Rectal smooth muscle tissue (tissue), 1 donor: ENCODE data around the gene ATP11A.
A peak's percentile ranks its signal among the peaks of the same experiment; 100 is the strongest.

Experiments used
- H3K27ac ChIP-seq: one replicate; pipeline ENCODE4 v1.7.0; 2013; ENCODE audit warnings: low read depth, low read length, inconsistent platforms
- H3K27me3 ChIP-seq: one replicate; pipeline ENCODE4 v1.7.0; 2013; ENCODE audit warnings: low read length; ENCODE audit not compliant: control insufficient read depth, insufficient read depth
- H3K36me3 ChIP-seq: one replicate; pipeline ENCODE4 v1.7.0; 2013; ENCODE audit warnings: low read length; ENCODE audit not compliant: control insufficient read depth, insufficient read depth
- H3K4me1 ChIP-seq: one replicate; pipeline ENCODE4 v1.7.0; 2013; ENCODE audit warnings: low read length; ENCODE audit not compliant: control insufficient read depth, insufficient read depth
- H3K4me3 ChIP-seq: one replicate; pipeline ENCODE4 v1.7.0; 2013; ENCODE audit warnings: low read length
- H3K9ac ChIP-seq: one replicate; pipeline ENCODE4 v1.7.0; 2013; ENCODE audit warnings: low read length

Gene ATP11A

DNA sequence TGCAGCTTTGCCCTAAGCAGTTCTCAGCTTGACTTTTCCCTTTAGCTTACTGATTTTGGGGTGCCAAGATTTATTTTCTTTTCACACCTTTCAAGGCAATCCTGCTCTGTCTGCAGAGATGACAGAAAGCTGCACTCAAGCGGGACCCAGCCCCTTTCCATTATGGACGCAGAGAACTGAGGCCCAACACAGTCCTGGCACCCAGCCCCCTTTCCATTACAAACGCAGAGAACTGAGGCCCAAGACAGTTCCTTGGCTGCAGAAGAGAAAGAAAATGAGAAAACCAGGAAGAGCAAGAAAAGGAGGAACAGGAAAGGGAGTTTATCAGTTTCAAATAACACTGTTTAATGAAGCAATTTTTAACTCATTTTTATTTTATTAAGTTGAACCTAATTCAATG is 36.8 kb upstream of the ATP11A start:
- H3K27ac ChIP-seq, result no peak overlapping the region

DNA sequence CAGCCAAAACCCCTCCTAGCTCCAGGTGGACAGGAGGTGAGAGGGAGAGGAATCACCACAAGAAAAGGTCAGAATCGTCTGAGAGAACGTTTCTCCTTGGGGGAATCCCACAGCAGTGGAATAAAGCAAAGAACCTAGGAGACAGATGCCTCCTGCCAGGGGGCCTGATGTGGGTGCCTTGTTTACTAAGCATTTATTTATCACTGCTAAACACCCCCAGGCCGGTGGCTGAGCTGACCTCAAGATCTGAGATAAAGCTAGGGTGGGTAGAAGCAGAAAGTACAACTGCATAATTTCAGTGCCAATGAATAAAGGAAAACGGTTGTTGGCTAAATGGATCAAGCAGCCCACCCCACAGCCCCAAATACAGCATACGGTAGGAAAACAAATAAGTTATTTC is 33.9 kb upstream of the ATP11A start:
- Histone ChIP-seq H3K4me1 (peaks cover 20% of the 10 kb centered on the region), H3K36me3 (no peaks in the 10 kb centered on the region), H3K9ac (no peak overlapping the region), H3K4me3 (no peak overlapping the region), H3K27me3 (no peaks in the 10 kb centered on the region), H3K27ac (no peak overlapping the region)

More for the DNA sequence above, 36.8 kb upstream of the ATP11A start:
- Histone ChIP-seq H3K36me3 (no peaks in the 10 kb centered on the region), H3K4me3 (no peak overlapping the region), H3K27me3 (no peaks in the 10 kb centered on the region), H3K9ac (no peak overlapping the region), H3K4me1 (peaks cover 21% of the 10 kb centered on the region)

DNA sequence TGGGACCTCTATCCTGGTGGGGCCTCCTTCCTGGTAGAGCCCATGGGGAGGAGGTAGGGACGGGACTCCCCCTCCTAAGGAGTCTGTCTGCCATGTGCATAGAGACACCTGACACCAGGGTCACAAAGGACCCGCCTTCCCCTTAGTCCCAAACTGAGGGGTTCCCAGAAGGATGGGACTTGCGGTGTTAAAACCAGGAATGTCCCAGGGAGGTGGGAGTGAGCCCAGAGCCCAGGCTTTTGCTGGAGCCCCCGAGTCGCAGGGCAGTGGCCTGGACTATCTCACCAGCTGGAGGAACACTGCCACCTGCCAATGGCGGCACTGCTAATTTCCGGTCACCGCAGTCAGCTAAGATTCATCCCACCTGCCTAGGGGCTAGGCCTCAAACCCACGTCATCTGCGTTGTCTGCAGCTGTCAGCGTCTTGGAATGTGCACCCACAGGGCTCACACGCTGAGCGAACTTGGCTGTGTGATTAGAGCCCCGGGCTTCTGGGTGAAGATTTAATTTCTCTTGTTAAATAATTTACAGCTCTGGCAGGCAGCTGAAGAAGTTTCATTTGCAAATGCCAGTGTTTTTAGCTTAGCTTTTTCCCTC is 31.9 kb upstream of the ATP11A start:
- H3K4me1 ChIP-seq, result no peaks in the 10 kb centered on the region
- no peaks in the 10 kb centered on the region for H3K36me3 ChIP-seq
- H3K27me3 ChIP-seq, result no peaks in the 10 kb centered on the region
- H3K4me3 ChIP-seq, result no peak overlapping the region
- no peak overlapping the region for H3K9ac ChIP-seq
- no peak overlapping the region for H3K27ac ChIP-seq

DNA sequence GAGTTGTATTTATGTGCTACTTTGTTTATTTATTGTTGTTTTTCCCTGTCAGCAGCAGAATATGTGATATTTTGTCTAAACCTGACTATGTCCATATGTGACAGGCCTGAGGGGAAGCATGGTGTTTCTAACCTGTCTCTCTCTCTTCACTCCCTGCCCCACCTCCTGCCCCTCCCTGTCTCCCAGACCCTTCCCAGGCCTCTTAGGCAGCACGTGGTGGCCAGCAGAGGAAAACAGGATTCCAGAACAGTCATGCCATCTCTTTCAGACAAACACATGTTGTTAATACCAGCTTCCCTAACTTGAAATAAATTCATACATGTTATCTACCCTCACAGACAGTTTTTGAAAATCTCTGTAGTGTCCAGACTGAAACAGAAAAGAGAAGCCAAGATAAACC is 31.0 kb upstream of the ATP11A start:
- H3K4me3 ChIP-seq, result no peak overlapping the region
- H3K36me3 ChIP-seq, result no peaks in the 10 kb centered on the region
- H3K27me3 ChIP-seq, result no peaks in the 10 kb centered on the region
- H3K27ac ChIP-seq, result no peak overlapping the region
- H3K9ac ChIP-seq, result no peak overlapping the region
- H3K4me1 ChIP-seq, result no peaks in the 10 kb centered on the region

DNA sequence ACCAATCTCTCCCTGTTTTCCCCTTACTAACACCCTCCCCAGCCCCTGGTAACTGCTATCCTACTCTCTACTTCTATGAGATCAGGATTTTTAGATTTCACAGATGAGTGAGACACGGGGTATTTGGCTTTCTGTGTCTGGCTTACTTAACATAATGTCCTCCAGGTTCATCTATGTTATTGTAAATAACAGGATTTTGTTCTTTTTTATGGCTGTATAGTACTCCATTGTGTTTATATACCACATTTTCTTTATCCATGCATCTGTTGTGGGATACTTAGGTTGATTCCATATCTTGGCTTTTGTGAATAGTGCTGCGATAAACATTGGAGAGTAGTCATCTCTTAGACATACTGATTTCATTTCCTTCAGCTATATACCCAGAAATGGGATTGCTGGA is 28.5 kb upstream of the ATP11A start:
- Histone ChIP-seq H3K27me3 (no peaks in the 10 kb centered on the region), H3K36me3 (no peaks in the 10 kb centered on the region)

DNA sequence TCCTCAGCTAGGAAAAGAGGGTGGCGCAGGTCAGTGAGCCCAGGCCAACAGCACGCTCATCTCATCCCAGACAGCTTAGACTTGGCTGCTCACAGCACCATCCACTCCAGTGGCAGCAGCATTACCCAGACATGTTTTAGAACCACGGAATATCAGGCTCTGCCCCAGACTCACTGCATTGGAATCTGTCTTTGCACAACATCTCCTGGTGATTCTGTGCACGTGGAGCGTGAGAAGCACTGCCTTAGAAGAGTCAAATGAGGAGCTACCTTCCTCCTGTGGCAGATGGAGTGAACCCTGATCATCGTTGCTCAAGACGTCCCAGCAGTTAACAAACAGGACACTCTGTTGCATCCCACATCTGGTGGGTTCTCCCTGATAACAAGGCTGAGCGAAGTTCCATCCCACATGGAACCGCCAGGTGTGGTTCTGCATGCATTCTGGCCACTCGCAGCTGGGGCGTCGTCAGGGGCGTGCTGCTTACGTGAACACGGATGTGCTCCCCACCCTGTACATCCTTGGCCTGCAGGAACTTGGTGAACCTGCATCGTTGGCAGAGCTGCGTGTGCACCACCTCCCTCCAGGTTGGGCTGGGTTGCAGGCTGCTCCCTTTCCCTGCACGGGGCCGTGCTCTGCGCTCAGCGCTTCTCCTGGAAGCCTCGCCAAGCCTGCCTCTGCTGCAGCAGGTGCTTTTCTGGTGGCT is 25.2 kb upstream of the ATP11A start:
- Histone ChIP-seq H3K27me3 (no peaks in the 10 kb centered on the region), H3K9ac (no peak overlapping the region), H3K4me1 (no peaks in the 10 kb centered on the region), H3K27ac (no peak overlapping the region), H3K36me3 (no peaks in the 10 kb centered on the region), H3K4me3 (no peak overlapping the region)

More for the DNA sequence above, 28.5 kb upstream of the ATP11A start:
- H3K27ac ChIP-seq, result no peak overlapping the region
- H3K9ac ChIP-seq, result no peak overlapping the region
- H3K4me3 ChIP-seq, result no peak overlapping the region
- no peaks in the 10 kb centered on the region for H3K4me1 ChIP-seq

DNA sequence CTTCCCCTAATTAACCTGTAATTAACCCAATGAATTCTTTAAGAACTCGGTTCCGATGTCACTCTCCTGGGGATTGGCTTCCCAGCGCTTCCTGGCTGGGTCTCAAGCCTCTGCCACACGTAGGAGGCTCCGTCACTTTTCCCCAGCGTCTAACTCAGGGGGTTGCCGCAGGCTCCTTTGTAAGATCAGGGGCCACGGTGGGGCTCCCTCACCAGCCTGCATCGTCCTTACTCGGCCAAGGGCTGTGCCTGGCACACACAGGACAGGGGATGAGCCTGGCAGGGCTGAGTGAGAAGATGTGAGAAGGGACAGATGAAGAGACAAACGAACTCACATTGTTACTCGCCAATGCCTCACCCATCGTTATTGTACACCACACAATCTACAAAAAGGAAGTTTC is 20.9 kb upstream of the ATP11A start:
- Histone ChIP-seq H3K4me3 (no peak overlapping the region), H3K27me3 (no peaks in the 10 kb centered on the region), H3K27ac (no peak overlapping the region), H3K4me1 (no peaks in the 10 kb centered on the region), H3K9ac (no peak overlapping the region), H3K36me3 (no peaks in the 10 kb centered on the region)

DNA sequence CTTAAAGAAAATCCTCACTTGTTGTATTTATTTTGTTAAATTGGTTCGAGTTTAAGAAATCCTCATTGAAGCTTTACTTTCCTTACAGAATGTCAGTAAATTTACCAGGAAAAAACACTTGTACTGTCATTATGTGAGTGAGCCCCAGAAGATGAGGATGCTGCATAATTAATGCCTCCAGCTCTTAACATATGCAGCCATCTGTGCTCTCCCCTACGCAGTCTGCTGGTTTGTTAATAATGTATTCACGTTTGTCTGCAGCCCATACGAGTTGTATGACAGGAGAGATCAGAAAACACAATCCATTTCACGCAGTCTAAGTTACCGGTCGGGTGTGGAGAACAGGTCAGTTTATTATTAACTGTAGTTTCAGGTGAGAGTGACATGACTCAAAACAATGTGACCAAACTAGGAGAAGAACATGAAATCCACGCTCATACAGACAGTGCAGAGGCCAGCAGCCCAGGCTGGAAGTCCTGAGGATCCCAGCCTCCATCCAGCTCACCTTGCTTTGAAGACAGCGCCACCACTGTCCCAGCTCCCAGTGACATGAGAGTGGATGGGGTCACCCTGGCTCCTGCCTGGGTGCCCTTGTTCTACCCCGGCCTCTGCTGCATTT is 19.8 kb upstream of the ATP11A start:
- H3K36me3 ChIP-seq, result no peaks in the 10 kb centered on the region
- H3K4me1 ChIP-seq, result no peaks in the 10 kb centered on the region
- H3K4me3 ChIP-seq, result no peak overlapping the region
- no peak overlapping the region for H3K9ac ChIP-seq
- H3K27ac ChIP-seq, result no peak overlapping the region
- H3K27me3 ChIP-seq, result no peaks in the 10 kb centered on the region

DNA sequence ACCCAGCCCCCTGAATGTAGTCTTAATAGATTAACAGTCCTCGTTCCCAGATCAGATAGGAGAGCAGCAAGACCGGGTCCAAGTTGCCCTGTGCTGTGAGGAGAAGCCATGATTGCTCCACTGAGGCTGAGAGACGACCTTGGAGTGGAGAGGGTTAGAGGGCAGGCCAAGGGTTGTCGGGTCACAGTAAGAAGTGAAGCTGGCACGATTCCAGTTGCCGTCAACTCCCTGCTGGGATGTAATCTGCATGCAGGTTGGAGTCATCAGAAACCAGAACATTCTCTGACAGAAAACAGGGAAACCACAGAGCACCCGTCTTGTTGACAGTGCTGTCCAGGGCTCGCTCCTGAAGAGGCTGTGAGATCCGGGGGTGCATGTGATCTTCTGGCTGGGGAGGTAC is 19.0 kb upstream of the ATP11A start:
- Histone ChIP-seq H3K9ac (no peak overlapping the region), H3K27ac (no peak overlapping the region), H3K36me3 (no peaks in the 10 kb centered on the region), H3K4me3 (no peak overlapping the region), H3K4me1 (peaks cover 3% of the 10 kb centered on the region), H3K27me3 (no peaks in the 10 kb centered on the region)

DNA sequence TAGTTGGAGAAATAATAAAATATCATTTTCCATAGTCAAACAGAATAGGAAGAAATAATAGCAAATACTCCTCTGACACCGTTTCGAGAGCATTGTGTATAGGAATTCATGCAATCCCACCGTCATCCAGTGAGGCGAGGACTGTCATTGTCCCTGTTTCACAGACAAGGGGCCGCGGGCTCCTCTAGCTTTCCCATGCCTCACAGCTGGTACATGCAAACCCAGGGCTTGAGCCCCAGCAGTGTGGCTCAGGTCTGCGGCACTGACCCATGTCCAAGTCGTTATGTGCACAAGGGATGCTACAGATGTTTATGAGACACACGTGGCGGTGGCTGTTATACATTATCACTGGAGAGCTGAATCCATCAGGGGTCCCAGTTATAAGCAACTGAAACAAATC is 18.5 kb upstream of the ATP11A start:
- no peaks in the 10 kb centered on the region for H3K36me3 ChIP-seq
- H3K9ac ChIP-seq, result no peak overlapping the region
- H3K27me3 ChIP-seq, result no peaks in the 10 kb centered on the region
- no peak overlapping the region for H3K27ac ChIP-seq
- no peak overlapping the region for H3K4me3 ChIP-seq
- H3K4me1 ChIP-seq, result peaks cover 3% of the 10 kb centered on the region

DNA sequence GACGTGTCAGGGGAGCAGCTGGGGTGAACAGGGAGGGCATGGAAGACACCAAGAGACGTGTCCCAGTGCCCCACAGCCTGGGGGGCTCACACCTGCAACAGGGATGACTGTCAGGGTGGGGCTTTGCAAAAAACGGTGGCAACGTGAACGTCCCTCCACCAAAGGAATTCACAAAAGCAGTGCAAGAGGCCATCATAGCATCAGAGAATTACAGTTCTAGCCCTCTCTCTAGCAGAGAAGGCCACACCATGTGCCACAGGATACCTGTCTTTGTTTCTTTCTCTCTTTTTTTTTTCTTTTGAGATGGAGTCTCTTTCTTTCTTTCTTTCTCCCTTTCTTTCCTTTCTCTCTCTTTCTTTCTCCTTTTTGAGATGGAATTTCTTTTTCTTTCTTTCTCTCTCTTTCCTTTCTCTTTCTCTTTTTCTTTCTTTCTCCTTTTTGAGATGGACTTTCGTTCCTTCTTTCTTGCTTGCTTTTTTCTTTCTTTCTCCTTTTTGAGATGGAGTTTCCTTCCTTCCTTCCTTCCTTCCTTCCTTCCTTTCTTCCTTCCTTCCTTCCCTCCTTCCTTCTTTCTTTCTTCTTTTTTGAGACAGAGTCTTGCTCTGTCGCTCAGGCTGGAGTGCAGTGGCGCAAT is 17.1 kb upstream of the ATP11A start:
- peaks cover 3% of the 10 kb centered on the region for H3K4me1 ChIP-seq
- no peak overlapping the region for H3K4me3 ChIP-seq
- no peak overlapping the region for H3K27ac ChIP-seq
- H3K36me3 ChIP-seq, result no peaks in the 10 kb centered on the region
- H3K27me3 ChIP-seq, result no peaks in the 10 kb centered on the region
- no peak overlapping the region for H3K9ac ChIP-seq

DNA sequence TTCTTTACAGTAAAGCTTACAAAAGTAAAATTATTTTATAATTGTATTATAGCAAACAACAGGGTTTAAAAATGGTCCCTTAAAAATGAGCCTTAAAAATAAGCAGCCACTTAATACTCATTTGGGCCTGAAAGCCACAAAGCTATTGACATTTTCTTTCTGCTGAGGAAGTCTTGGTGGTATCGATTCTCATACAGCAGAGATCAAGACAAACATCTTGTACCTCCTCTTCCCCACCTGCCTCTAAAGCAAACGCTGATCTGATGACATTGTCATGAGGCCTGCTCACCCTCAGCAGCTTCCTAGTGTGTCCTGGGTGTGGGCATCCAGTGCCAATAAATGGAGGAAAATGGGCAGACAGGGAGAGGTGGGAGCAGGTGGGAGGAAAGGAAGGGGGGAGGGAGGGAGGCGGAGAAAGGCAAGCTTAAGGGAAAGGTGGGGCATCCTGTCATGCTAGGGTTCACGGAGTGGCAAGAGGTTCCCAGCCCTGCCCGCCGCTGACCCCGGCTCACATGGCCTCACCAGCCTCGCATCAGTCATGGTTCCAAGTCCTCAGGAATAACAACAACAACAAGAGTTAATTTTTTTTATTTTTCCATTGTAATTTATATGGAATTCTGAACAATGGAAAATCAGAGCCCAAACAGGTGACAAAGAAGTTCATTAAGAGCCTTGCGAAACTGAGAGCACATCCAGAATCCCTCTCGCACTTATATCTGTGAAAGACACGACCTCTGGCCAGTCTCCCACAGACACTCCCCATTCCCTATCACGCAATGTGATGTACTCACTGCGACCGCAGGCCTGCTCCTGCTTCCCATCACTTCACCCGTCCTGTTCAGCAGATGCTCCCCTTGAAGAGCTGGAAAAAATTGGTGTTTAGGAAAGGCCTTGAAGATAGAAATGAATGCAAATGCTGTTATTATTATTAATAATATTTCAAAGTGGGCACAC is 15.1 kb upstream of the ATP11A start:
- H3K4me3 ChIP-seq, result no peak overlapping the region
- no peak overlapping the region for H3K9ac ChIP-seq
- H3K36me3 ChIP-seq, result no peaks in the 10 kb centered on the region
- H3K4me1 ChIP-seq, result peaks cover 3% of the 10 kb centered on the region
- no peaks in the 10 kb centered on the region for H3K27me3 ChIP-seq
- H3K27ac ChIP-seq, result peak overlapping the region; percentile 55
